H1 (cell line): ENCODE measurements around the gene OR10V1. TPM values are rescaled to one million over a fixed set of nuclear protein-coding genes. Genes with fewer than 3 reads are reported as not detected.

Experiments used
- CTCF ChIA-PET: fragments of 300-600 bp; sonication (Branson Sonifier 250); formaldehyde crosslinking; loops from one replicate; lab custom pipeline; 2021; ENCODE audit not compliant: partially characterized antibody; lab: Charles Lee
- POLR2A ChIA-PET: fragments of 300-600 bp; sonication (Branson Sonifier 250); formaldehyde crosslinking; loops from one replicate; lab custom pipeline; 2021; ENCODE audit warnings: inconsistent platforms; ENCODE audit not compliant: partially characterized antibody; lab: Charles Lee
- DNase-seq, 2 experiments: peaks; one replicate each; pipeline versions ENCODE4 v3.0.0 to v3.0.0-alpha.2; 2010 to 2022; ENCODE audit warnings: low spot score in 2 of 2, low read depth in 1 of 2, mixed read lengths in 1 of 2
- FAIRE-seq: peaks from 2 replicates; lab custom pipeline; 2011; peaks lifted over from hg19 to GRCh38; lab: Jason Lieb, UNC
- H2AFZ ChIP-seq: 2 replicates; pipeline ENCODE4 v1.8.1; 2012; ENCODE audit warnings: low read length, inconsistent platforms
- H2AK5ac ChIP-seq: 2 replicates; pipeline ENCODE4 v1.6.1; 2013; ENCODE audit warnings: low read depth, low read length
- H2BK120ac ChIP-seq: replicated peaks from 2 replicates; pipeline ENCODE3; 2013; ENCODE audit warnings: low read depth, low read length, inconsistent platforms
- H2BK12ac ChIP-seq: 2 replicates; pipeline ENCODE4 v1.6.1; 2013; ENCODE audit warnings: low read depth, low read length
- H2BK15ac ChIP-seq: 2 replicates; pipeline ENCODE4 v1.6.1; 2013; ENCODE audit warnings: low read length
- H2BK20ac ChIP-seq: 2 replicates; pipeline ENCODE4 v1.6.1; 2013; ENCODE audit warnings: low read length
- H2BK5ac ChIP-seq: 2 replicates; pipeline ENCODE4 v1.6.1; 2013; ENCODE audit warnings: low read depth, low read length
- H3K14ac ChIP-seq: 2 replicates; pipeline ENCODE4 v1.6.1; 2013; ENCODE audit warnings: inconsistent platforms; ENCODE audit not compliant: insufficient read length
- H3K18ac ChIP-seq: 2 replicates; pipeline ENCODE4 v1.6.1; 2013; ENCODE audit warnings: low read length; ENCODE audit errors: extremely low read depth
- H3K23ac ChIP-seq: 2 replicates; pipeline ENCODE4 v1.6.1; 2013; ENCODE audit warnings: inconsistent platforms; ENCODE audit not compliant: insufficient read length
- H3K23me2 ChIP-seq: 2 replicates; pipeline ENCODE4 v1.6.1; 2013; ENCODE audit warnings: low read depth, low read length
- H3K27ac ChIP-seq: 2 replicates; pipeline ENCODE4 v1.6.1; 2011; ENCODE audit warnings: low read depth, low read length, inconsistent platforms
- H3K27me3 ChIP-seq, 4 experiments: replicated peaks in 1 of 4; 1 replicate in 1 of 4; 2 replicates in 3 of 4; pipeline versions ENCODE4 v1.6.1 to v1.8.1; 2011 to 2013; ENCODE audit warnings: low read length in 3 of 4, mild to moderate bottlenecking in 3 of 4, inconsistent platforms in 2 of 4, mixed read lengths in 2 of 4, moderate library complexity in 1 of 4; ENCODE audit not compliant: control insufficient read depth in 3 of 4, insufficient read depth in 3 of 4; ENCODE audit errors: extremely low read depth in 1 of 4
- H3K36me3 ChIP-seq, 4 experiments: 2 replicates each; pipeline versions ENCODE4 v1.6.1 to v1.8.1; 2011 to 2013; ENCODE audit warnings: mild to moderate bottlenecking in 4 of 4, low read length in 3 of 4, moderate library complexity in 2 of 4, control low read depth in 1 of 4, inconsistent platforms in 1 of 4; ENCODE audit not compliant: insufficient read depth in 4 of 4, control insufficient read depth in 2 of 4
- H3K4ac ChIP-seq: replicated peaks from 2 replicates; pipeline ENCODE3; 2013; ENCODE audit warnings: low read length, low read depth, mixed read lengths, inconsistent platforms; ENCODE audit not compliant: insufficient read length
- H3K4me1 ChIP-seq, 4 experiments: replicated peaks in 1 of 4; 1 replicate in 1 of 4; 2 replicates in 3 of 4; pipeline versions ENCODE4 v1.6.1 to v1.8.1; 2011 to 2013; ENCODE audit warnings: low read length in 3 of 4, inconsistent platforms in 2 of 4, mixed read lengths in 1 of 4; ENCODE audit not compliant: insufficient read depth in 4 of 4, control insufficient read depth in 3 of 4
- H3K4me2 ChIP-seq, 2 experiments: 2 replicates each; pipeline versions ENCODE4 v1.6.1 to v1.8.1; 2011 to 2013; ENCODE audit warnings: low read depth in 2 of 2, low read length in 2 of 2, control low read depth in 1 of 2, inconsistent platforms in 1 of 2, mild to moderate bottlenecking in 1 of 2; ENCODE audit not compliant: insufficient read depth in 1 of 2
- H3K4me3 ChIP-seq, 4 experiments: fragments of 200-600, 300-600 bp in 1 of 4; sonication (generic), shearing (Covaris generic), sonication (Bioruptor Twin) in 1 of 4; 2 replicates each; pipeline versions ENCODE4 v1.5.1 to v1.8.1; 2011 to 2016; ENCODE audit warnings: low read length in 4 of 4, low read depth in 3 of 4, control low read depth in 2 of 4, inconsistent platforms in 2 of 4, mild to moderate bottlenecking in 2 of 4, mixed read lengths in 1 of 4, moderate library complexity in 1 of 4; ENCODE audit not compliant: insufficient read depth in 2 of 4; ENCODE audit errors: extremely low read depth in 1 of 4
- H3K56ac ChIP-seq: replicated peaks from 2 replicates; pipeline ENCODE3; 2013; ENCODE audit warnings: low read depth, mild to moderate bottlenecking, mixed read lengths, low read length, inconsistent platforms; ENCODE audit not compliant: insufficient read length
- H3K79me1 ChIP-seq: 2 replicates; pipeline ENCODE4 v1.6.1; 2013; ENCODE audit warnings: low read depth, low read length, control low read depth
- H3K79me2 ChIP-seq, 2 experiments: 2 replicates each; pipeline versions ENCODE4 v1.6.1 to v1.8.1; 2012 to 2013; ENCODE audit warnings: low read length in 2 of 2, mild to moderate bottlenecking in 2 of 2, inconsistent platforms in 1 of 2; ENCODE audit not compliant: insufficient read depth in 2 of 2, control insufficient read depth in 1 of 2
- H3K9ac ChIP-seq, 4 experiments: replicated peaks in 1 of 4; 1 replicate in 1 of 4; 2 replicates in 3 of 4; pipeline versions ENCODE4 v1.6.1 to v1.8.1; 2011 to 2013; ENCODE audit warnings: low read depth in 3 of 4, low read length in 3 of 4, control low read depth in 2 of 4, mild to moderate bottlenecking in 2 of 4, moderate library complexity in 2 of 4, inconsistent platforms in 1 of 4; ENCODE audit errors: extremely low read depth in 1 of 4
- H3K9me3 ChIP-seq, 2 experiments: 2 replicates each; pipeline versions ENCODE4 v1.6.1 to v1.8.1; 2012 to 2013; ENCODE audit warnings: mild to moderate bottlenecking in 2 of 2, moderate library complexity in 2 of 2, control low read depth in 1 of 2, inconsistent platforms in 1 of 2, low read depth in 1 of 2, low read length in 1 of 2, mixed read lengths in 1 of 2; ENCODE audit not compliant: insufficient read depth in 2 of 2
- H4K20me1 ChIP-seq, 2 experiments: replicated peaks in 1 of 2; 2 replicates each; pipeline versions ENCODE3 to v1.8.1; 2011 to 2013; ENCODE audit warnings: inconsistent platforms in 2 of 2, low read length in 2 of 2, mild to moderate bottlenecking in 1 of 2; ENCODE audit not compliant: insufficient read depth in 2 of 2, control insufficient read depth in 1 of 2
- H4K5ac ChIP-seq: 2 replicates; pipeline ENCODE4 v1.6.1; 2013; ENCODE audit warnings: low read length, low read depth, mixed read lengths, inconsistent platforms; ENCODE audit not compliant: insufficient read length
- H4K8ac ChIP-seq: 2 replicates; pipeline ENCODE4 v1.8.0; 2013; ENCODE audit warnings: mild to moderate bottlenecking, moderate library complexity, low read length, inconsistent platforms; ENCODE audit not compliant: insufficient read depth; ENCODE audit errors: extremely low read depth
- H4K91ac ChIP-seq: replicated peaks from 2 replicates; pipeline ENCODE3; 2013; ENCODE audit warnings: low read length, mixed read lengths, inconsistent platforms; ENCODE audit not compliant: insufficient read length
- ASH2L ChIP-seq: fragments of 200-600, 300-600 bp; sonication (generic); IDR thresholded peaks from one replicate; pipeline ENCODE4 v1.7.1; 2017; ENCODE audit warnings: low read length
- BACH1 ChIP-seq: IDR thresholded peaks from 2 replicates; pipeline ENCODE4 v1.6.1; 2012; ENCODE audit warnings: low read length, improper control_type of control experiment
- CHD1 ChIP-seq: IDR thresholded peaks from 2 replicates; pipeline ENCODE4 v1.6.1; 2012; ENCODE audit warnings: low read depth, low read length, improper control_type of control experiment
- HDAC6 ChIP-seq: IDR thresholded peaks from one replicate; pipeline ENCODE4 v1.7.1; 2012; ENCODE audit warnings: low read depth, mild to moderate bottlenecking, inconsistent platforms, low read length, moderate library complexity
- MAX ChIP-seq: IDR thresholded peaks from 2 replicates; pipeline ENCODE4 v1.6.1; 2012; ENCODE audit warnings: inconsistent platforms
- PHF8 ChIP-seq: fragments of 200-600 bp; sonication (generic); conservative IDR thresholded peaks from 2 replicates; pipeline ENCODE4 v1.7.1; 2012; ENCODE audit warnings: low read depth, mild to moderate bottlenecking, inconsistent platforms, low read length, moderate library complexity
- RAD21 ChIP-seq, 2 experiments: IDR thresholded peaks in 1 of 2; conservative IDR thresholded peaks in 1 of 2; 2 replicates each; pipeline ENCODE4 v1.6.1; 2011; ENCODE audit warnings: low read depth in 2 of 2, low read length in 2 of 2, improper control_type of control experiment in 1 of 2, inconsistent platforms in 1 of 2, mild to moderate bottlenecking in 1 of 2, moderate library complexity in 1 of 2
- RFX5 ChIP-seq: IDR thresholded peaks from 2 replicates; pipeline ENCODE4 v1.6.1; 2011; ENCODE audit warnings: low read depth, low read length, improper control_type of control experiment, borderline replicate concordance
- SIN3A ChIP-seq, 2 experiments: IDR thresholded peaks in 1 of 2; conservative IDR thresholded peaks in 1 of 2; 2 replicates each; pipeline ENCODE4 v1.6.1; 2011 to 2012; ENCODE audit warnings: low read length in 2 of 2, improper control_type of control experiment in 1 of 2, low read depth in 1 of 2, mild to moderate bottlenecking in 1 of 2
- SIRT6 ChIP-seq: IDR thresholded peaks from one replicate; pipeline ENCODE4 v1.7.1; 2012; ENCODE audit warnings: low read length, inconsistent platforms
- SUZ12 ChIP-seq: fragments of 200-600 bp; sonication (generic); IDR thresholded peaks from 2 replicates; pipeline ENCODE4 v1.6.1; 2012; ENCODE audit warnings: mild to moderate bottlenecking, inconsistent platforms, low read length, moderate library complexity, mixed read lengths
- TAF1 ChIP-seq: IDR thresholded peaks from 2 replicates; pipeline ENCODE4 v1.6.1; 2011; ENCODE audit warnings: mild to moderate bottlenecking, low read depth, low read length
- USF2 ChIP-seq: IDR thresholded peaks from 2 replicates; pipeline ENCODE4 v1.6.1; 2011; ENCODE audit warnings: low read length, improper control_type of control experiment
- WGBS, 2 experiments: shearing (Covaris generic) in 1 of 2; methylation state at CpG; one replicate each; pipeline versions ENCODE4 v1.1.6 to v1.1.7; 2013 to 2015; ENCODE audit warnings: low lambda C conversion rate in 2 of 2, mixed read lengths in 2 of 2, inconsistent platforms in 1 of 2, low coverage in 1 of 2, missing lambda C conversion rate in 1 of 2; ENCODE audit not compliant: insufficient replicate concordance in 2 of 2, insufficient coverage in 1 of 2, insufficient read length in 1 of 2; ENCODE audit errors: extremely low coverage in 1 of 2, missing lambda C conversion rate in 1 of 2; 5-methylcytosine and 5-hydroxymethylcytosine counted together
- polyA plus RNA-seq, 7 experiments: library from polyadenylated mRNA; depleted of rRNA in 3 of 7; stranded (reverse) in 5 of 7; unstranded in 2 of 7; fragments of >200 nt in 5 of 7; fragments of 200-250 nt in 2 of 7; gene quantifications; 1 replicate in 5 of 7; 2 replicates in 1 of 7; 4 replicates in 1 of 7; pipeline versions ENCODE4 v1.2.1 to v1.2.3, GENCODE V29; 2011 to 2013; ENCODE audit warnings: missing spikeins in 2 of 7, mixed read lengths in 2 of 7
- total RNA-seq: library from RNA; stranded (reverse); fragmentation: NEBNext Ultra II Directional; extraction: Animal tissue kit (Norgen Biotek cat#: 25700); gene quantifications from 2 replicates; pipeline ENCODE4 v1.2.1, GENCODE V29; 2021

The OR10V1 gene
- total and polyA plus RNA-seq, 2 of the 8 experiments (the other 6 are each of a cell fraction or from before 2014, with no cell fraction given) = not detected

- Histone ChIP-seq H3K79me2 (no peaks in the 10 kb centered on the region), H3K36me3 (no peaks in the 10 kb centered on the region), H2BK12ac (no peak overlapping the region), H3K56ac (no peak overlapping the region), H3K4me3 (no peak overlapping the region), H3K27me3 (no peaks in the 10 kb centered on the region), H3K27ac (no peak overlapping the region), H4K91ac (no peak overlapping the region), H3K23me2 (no peaks in the 10 kb centered on the region), H2BK5ac (no peak overlapping the region), H2AK5ac (no peak overlapping the region), H3K14ac (no peak overlapping the region), H3K9ac (no peak overlapping the region), H3K18ac (no peak overlapping the region), H3K23ac (no peak overlapping the region), H4K8ac (no peak overlapping the region), H2AFZ (no peak overlapping the region), H3K4ac (no peak overlapping the region), H3K79me1 (no peaks in the 10 kb centered on the region), H2BK20ac (no peak overlapping the region), H3K9me3 (no peaks in the 10 kb centered on the region), H2BK15ac (no peak overlapping the region), H2BK120ac (no peak overlapping the region), H4K20me1 (no peaks in the 10 kb centered on the region), H4K5ac (no peak overlapping the region), H3K4me2 (no peak overlapping the region), H3K4me1 (no peaks in the 10 kb centered on the region)
- FAIRE-seq (no peak), DNase-seq (no peak)
- ChIA-PET CTCF (interaction anchor here (0.9 kb wide), 2 partner anchors 33 to 40 kb away, joined by 3 read pairs; no protein-coding TSS in a partner anchor), POLR2A (no interaction called here)
- WGBS, 2 experiments = 98% methylated on average over 5 of the region's 5 CpGs; no CpG with 5 or more reads in 1 of the 2 experiments
- TF ChIP-seq PHF8 = no peak
- TF ChIP-seq SIN3A (conservative IDR thresholded peaks at IDR 0.05 in 1 of 2, IDR thresholded peaks at IDR 0.05 in 1 of 2; ENCODE audit: low read depth in 1 of 2, low read length in 2 of 2) = no peak
- TF ChIP-seq TAF1 = no peak
- TF ChIP-seq BACH1 = no peak
- no peak for TF ChIP-seq RAD21 (IDR thresholded peaks at IDR 0.05 in 1 of 2, conservative IDR thresholded peaks at IDR 0.05 in 1 of 2; ENCODE audit: low read depth in 2 of 2, low read length in 2 of 2)
- TF ChIP-seq USF2 = no peak
- no peak for TF ChIP-seq HDAC6
- TF ChIP-seq SIRT6 = no peak
- no peak for TF ChIP-seq CHD1
- TF ChIP-seq SUZ12 = no peak
- TF ChIP-seq RFX5 = no peak
- TF ChIP-seq ASH2L = no peak
- TF ChIP-seq MAX = no peak
Measured at GRCh38 chr11:59729834-59730233, 16.2 kb upstream of the OR10V1 start.
